Renal pelvis (tissue), 4 donors: ENCODE results near the gene TUBB8. TPM values are rescaled to one million over a fixed set of nuclear protein-coding genes. Genes with fewer than 3 reads are reported as not detected.
"Not testable (repeated sequence)": the region's sequence is repeated elsewhere in the genome, so short reads cannot be mapped to it uniquely, and the experiment has no call there.

Experiments used
- DNase-seq: peaks from one replicate; pipeline ENCODE4 v3.0.0-alpha.2; 2013
- polyA plus RNA-seq, 3 donors: library from polyadenylated mRNA; unstranded; fragments of 120-200 nt; gene quantifications; one replicate each; pipeline ENCODE4 v1.2.1, GENCODE V29; 2013; ENCODE audit not compliant: insufficient read length in 3 of 3

Gene TUBB8
- polyA plus RNA-seq, 3 donors, result 1.2 to 1.6 (median 1.5) TPM

GRCh38 chr10:49926-50325 lies 830 bp upstream of the TUBB8 start:
- not testable (repeated sequence) for DNase-seq

GRCh38 chr10:47864-48263 lies 1.2 kb downstream of the TUBB8 start:
- DNase-seq, result not testable (repeated sequence)

- not testable (repeated sequence) for DNase-seq
Measured at GRCh38 chr10:13315-13635, 35.8 kb downstream of the TUBB8 start.

GRCh38 chr10:12444-13314 lies 36.4 kb downstream of the TUBB8 start:
- DNase-seq, result not testable (repeated sequence)

- DNase-seq, result not testable (repeated sequence)
Measured at GRCh38 chr10:11260-11659, 37.8 kb downstream of the TUBB8 start.

GRCh38 chr10:10261-10971 lies 38.7 kb downstream of the TUBB8 start:
- DNase-seq, result not testable (repeated sequence)

Other genes with a start within 250 kb of the TUBB8 start
- 100 to 1,000 TPM in 1 of 3 donors, 10 to 100 TPM in 2; 91.4 to 111 (median 95.3) TPM for gene ZMYND11, start 86.2 kb upstream of the TUBB8 start, polyA plus RNA-seq